Ishikawa (cell line): ENCODE data around the gene TIMM29.

ENCODE experiments used
- RAD21 ChIP-seq: IDR thresholded peaks from 2 replicates; pipeline ENCODE4 v1.6.1; 2012; ENCODE audit warnings: low read depth
- TAF1 ChIP-seq: IDR thresholded peaks from 2 replicates; pipeline ENCODE4 v1.6.1; 2012; ENCODE audit warnings: low read depth, mild to moderate bottlenecking
- YY1 ChIP-seq: IDR thresholded peaks from 2 replicates; pipeline ENCODE4 v1.6.1; 2012; ENCODE audit warnings: low read depth

DNA sequence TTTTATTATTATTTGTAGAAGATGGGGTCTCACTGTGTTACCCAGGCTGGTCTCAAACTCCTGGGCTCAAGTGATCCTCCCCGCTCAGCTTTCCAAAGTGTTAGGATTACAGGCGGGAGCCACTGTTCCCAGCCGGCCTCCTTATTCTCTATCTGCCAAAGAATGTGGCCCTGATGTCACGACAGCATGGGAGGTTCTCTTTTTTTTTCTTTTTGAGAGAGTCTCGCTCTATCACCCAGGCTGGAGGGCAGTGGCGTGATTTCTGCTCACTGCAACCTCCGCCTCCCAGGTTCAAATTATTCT lies 33.7 kb upstream of the TIMM29 start:
- no peak for TF ChIP-seq TAF1
- no peak for TF ChIP-seq RAD21
- TF ChIP-seq YY1 = no peak
